Heart right ventricle (tissue), 16 donors: Measurements from ENCODE around the gene ANKH. TPM values are rescaled to one million over a fixed set of nuclear protein-coding genes. Genes with fewer than 3 reads are reported as not detected.

Experiments
- ATAC-seq, 8 donors: fragments of 200-7000 bp; cut with Tn5 transposase; one replicate each; pipeline ENCODE4 v1.9.1; 2020; ENCODE audit warnings: mild to moderate bottlenecking in 8 of 8, moderate library complexity in 8 of 8, moderate number of reproducible peaks in 1 of 8
- DNase-seq, 2 donors: peaks; one replicate each; pipeline ENCODE4 v3.0.0-alpha.2; 2020
- H3K27ac ChIP-seq, 10 donors: fragments of 200-600 bp; sonication (generic) in 2 of 10; one replicate each; pipeline versions ENCODE4 v1.5.0 to v1.8.0; 2020 to 2022; ENCODE audit warnings: mild to moderate bottlenecking in 3 of 10
- H3K27me3 ChIP-seq, 7 donors: fragments of 200-600 bp; one replicate each; pipeline ENCODE4 v1.8.0; 2021 to 2022; ENCODE audit warnings: mild to moderate bottlenecking in 2 of 7
- H3K36me3 ChIP-seq, 9 donors: fragments of 200-600 bp; sonication (generic) in 1 of 9; one replicate each; pipeline versions ENCODE4 v1.5.0 to v1.8.0; 2020 to 2022; ENCODE audit warnings: mild to moderate bottlenecking in 2 of 9
- H3K4me1 ChIP-seq, 9 donors: fragments of 200-600 bp; sonication (generic) in 1 of 9; one replicate each; pipeline versions ENCODE4 v1.5.0 to v1.8.0; 2020 to 2022; ENCODE audit warnings: mild to moderate bottlenecking in 4 of 9
- H3K4me3 ChIP-seq, 10 donors: fragments of 200-600 bp; sonication (generic) in 2 of 10; one replicate each; pipeline versions ENCODE4 v1.5.0 to v1.8.0; 2020 to 2022; ENCODE audit warnings: mild to moderate bottlenecking in 7 of 10, moderate library complexity in 2 of 10
- H3K9me3 ChIP-seq, 11 donors: fragments of 200-600 bp in 10 of 11; sonication (generic) in 2 of 11; one replicate each; pipeline versions ENCODE4 v1.5.0 to v1.8.0; 2013 to 2022; ENCODE audit warnings: mild to moderate bottlenecking in 2 of 11, control low read depth in 1 of 11, moderate library complexity in 1 of 11
- CTCF ChIP-seq, 9 donors: fragments of 200-600 bp; sonication (generic) in 2 of 9; IDR thresholded peaks; one replicate each; pipeline versions ENCODE4 v1.5.0 to v1.8.0; 2021 to 2022; ENCODE audit warnings: antibody characterized with exemption in 9 of 9, mild to moderate bottlenecking in 5 of 9, moderate library complexity in 1 of 9
- WGBS, 2 donors: extraction: QIAGEN DNeasy Blood & Tissue Kit; methylation state at CpG; one replicate each; pipeline ENCODE4 v1.1.7; 2013; ENCODE audit warnings: inconsistent platforms in 1 of 2; 5-methylcytosine and 5-hydroxymethylcytosine counted together
- intact Hi-C, 10 donors: fragments of 100-400 bp; cut with DNase I; formaldehyde crosslinking; loops; one replicate each; pipeline versions ENCODE4 v1.11.1 to v1.14.2; 2022
- polyA plus RNA-seq, 2 donors: library from polyadenylated mRNA; stranded (reverse); fragments of 200-250 nt; gene quantifications; one replicate each; pipeline ENCODE4 v1.2.3, GENCODE V29; 2013
- total RNA-seq, 10 donors: library from RNA; stranded (reverse); fragmentation: NEBNext Ultra II Directional in 3 of 10; extraction: Animal tissue kit (Norgen Biotek cat#: 25700) in 3 of 10; gene quantifications; one replicate each; pipeline versions ENCODE4 v1.2.1 to v1.2.4, GENCODE V29; 2021 to 2023
- donor health status: Arrhythmogenic right ventricular cardiomyopathy.
- donor health status: ischemic (EF 13 %, LVEDD 7.1; RV severe dilation, severe dysfunction).
- donor health status: healthy with polysubstance abuse.
- donor health status: DM: no; HTN: yes; CAD: no.
- donor health status: DM: no; HTN: no; CAD: no.
- donor health status: ischemic (EF 25% LVEDD 6.9; RV normal size, moderate dysfunction).
- donor health status: ischemic (EF 25% LVEDD 5.7; RV mildly dilated, moderate dysfunction).
- donor health status: healthy.
- donor health status: DM: yes; HTN: yes; CAD: no.
- donor health status: Ischemic cardiomyopathy.
- donor health status: ischemic (EF 35%, LVEDD 5.7; RV mildly dilated, moderate dysfunction).
- donor health status: nonischemic (EF 11% LVEDD 7.7; RV severe dilation, severe dysfunction).
- donor health status: DM: yes; HTN: yes; CAD: no.
- donor health status: PGD.
- donor health status: ischemic (EF 29% LVEDD 5.4; RV normal size, mild dysfunction).
- donor health status: nonischemic (EF 23%, LVEDD 6.1; RV moderate dilation, normal function).

The ANKH gene
- total and polyA plus RNA-seq, 12 donors = 51.0 to 256 (median 192) TPM

GRCh38 chr5:14863105-14863504 lies 8.5 kb downstream of the ANKH start:
- Histone ChIP-seq H3K27me3 (no peaks in the 10 kb centered on the region), H3K9me3 (no peaks in the 10 kb centered on the region), H3K4me1 (peaks cover 0 to 76% (median 47%) of the 10 kb centered on the region in 9 donors), H3K36me3 (peaks cover 0 to 8% (median 0%) of the 10 kb centered on the region in 9 donors), H3K4me3 (no peak overlapping the region), H3K27ac (peak overlapping the region in 8 of 10 donors; percentile 0 to 69 (median 49))
- no peak for TF ChIP-seq CTCF (IDR thresholded peaks at IDR 0.05)
- WGBS, 2 donors = 49 to 57% methylated on average over 2 of the region's 2 CpGs
- ATAC-seq = peak in 2 of 8 donors; percentile 29 to 46
- DNase-seq = no peak
- intact Hi-C loops = loop anchor here in 3 of 10 donors (5.0 to 10.0 kb wide), 3 partner anchors 51 to 128 kb away; no protein-coding TSS in a partner anchor

- H3K36me3 ChIP-seq = peaks cover 0 to 10% (median 0%) of the 10 kb centered on the region in 9 donors
- intact Hi-C loops = loop anchor here in 3 of 10 donors (5.0 to 10.0 kb wide), 3 partner anchors 49 to 126 kb away; no protein-coding TSS in a partner anchor
- 48 to 49% methylated on average over 4 of the region's 4 CpGs for WGBS, 2 donors
- peak overlapping the region in 7 of 10 donors; percentile 15 to 69 (median 67) for H3K27ac ChIP-seq
- peaks cover 0 to 77% (median 47%) of the 10 kb centered on the region in 9 donors for H3K4me1 ChIP-seq
- H3K9me3 ChIP-seq = no peaks in the 10 kb centered on the region
- no peak for TF ChIP-seq CTCF (IDR thresholded peaks at IDR 0.05)
- DNase-seq (no peak), ATAC-seq (peak in 7 of 8 donors; percentile 60 to 85 (median 70))
- no peaks in the 10 kb centered on the region for H3K27me3 ChIP-seq
- H3K4me3 ChIP-seq = no peak overlapping the region
Measured at GRCh38 chr5:14861123-14861765, 10.3 kb downstream of the ANKH start.

GRCh38 chr5:14859980-14860379 lies 11.6 kb downstream of the ANKH start:
- no peak overlapping the region for H3K4me3 ChIP-seq
- H3K27me3 ChIP-seq = no peaks in the 10 kb centered on the region
- DNase-seq (no peak), ATAC-seq (peak in 1 of 8 donors; percentile 15)
- H3K9me3 ChIP-seq = no peaks in the 10 kb centered on the region
- peaks cover 0 to 76% (median 49%) of the 10 kb centered on the region in 9 donors for H3K4me1 ChIP-seq
- intact Hi-C loops = loop anchor here in 3 of 10 donors (5.0 to 10.0 kb wide), 3 partner anchors 48 to 125 kb away; no protein-coding TSS in a partner anchor
- peak overlapping the region in 4 of 10 donors; percentile 15 to 69 (median 60) for H3K27ac ChIP-seq
- 64 to 69% methylated on average over 7 of the region's 7 CpGs for WGBS, 2 donors
- TF ChIP-seq CTCF (IDR thresholded peaks at IDR 0.05) = no peak
- peaks cover 0 to 11% (median 0%) of the 10 kb centered on the region in 9 donors for H3K36me3 ChIP-seq

GRCh38 chr5:14859150-14859549 lies 12.4 kb downstream of the ANKH start:
- 98 to 99% methylated on average over 1 of the region's 1 CpG for WGBS, 2 donors

More at GRCh38 chr5:14859150-14859549, 12.4 kb downstream of the ANKH start:
- no peaks in the 10 kb centered on the region for H3K27me3 ChIP-seq
- no peak for DNase-seq
- H3K4me1 ChIP-seq = peaks cover 0 to 76% (median 54%) of the 10 kb centered on the region in 9 donors
- peak overlapping the region in 1 of 10 donors; percentile 69 for H3K27ac ChIP-seq
- H3K4me3 ChIP-seq = no peak overlapping the region
- no peak for ATAC-seq
- TF ChIP-seq CTCF (IDR thresholded peaks at IDR 0.05) = no peak
- H3K36me3 ChIP-seq = peaks cover 0 to 11% (median 0%) of the 10 kb centered on the region in 9 donors
- intact Hi-C loops = no loop called here
- H3K9me3 ChIP-seq = no peaks in the 10 kb centered on the region
